ENCODE data around the gene CHN1.

Gene CHN1

DNA sequence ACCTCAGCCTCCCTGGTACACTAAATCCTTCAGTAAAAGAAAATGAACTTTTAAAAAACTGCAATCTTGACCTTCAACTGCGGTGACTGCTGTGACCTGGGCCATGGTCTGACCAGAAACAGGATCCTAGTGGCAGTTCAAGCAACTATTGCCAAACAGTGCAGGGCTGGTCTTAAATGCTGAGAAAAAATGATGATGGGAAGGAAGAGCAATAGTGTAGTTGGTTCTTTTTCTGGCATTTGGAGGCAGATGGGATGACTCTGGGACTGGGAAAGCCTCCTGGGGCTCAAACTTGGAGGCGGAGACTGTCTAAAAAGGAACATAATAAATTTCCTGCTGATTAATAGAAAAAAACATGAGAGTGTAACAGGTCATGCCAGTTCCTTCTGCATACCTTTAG is 45.4 kb downstream of the CHN1 start:
- no peak overlapping the region for H3K4me3 ChIP-seq (ENCODE audit: low read depth, low read length)
- no peak for TF ChIP-seq CTCF (IDR thresholded peaks at IDR 0.05; ENCODE audit: borderline replicate concordance, insufficient read depth, low read depth, low read length)

- no peak for TF ChIP-seq CTCF (IDR thresholded peaks at IDR 0.05; ENCODE audit: borderline replicate concordance, insufficient read depth, low read depth, low read length)
- no peak overlapping the region for H3K4me3 ChIP-seq (ENCODE audit: low read depth, low read length)
Measured at GRCh38 chr2:174957050-174957449, 48.1 kb downstream of the CHN1 start.

- no peak overlapping the region for H3K4me3 ChIP-seq (ENCODE audit: low read depth, low read length)
- TF ChIP-seq CTCF (IDR thresholded peaks at IDR 0.05; ENCODE audit: borderline replicate concordance, insufficient read depth, low read depth, low read length): no peak
Measured at GRCh38 chr2:174952607-174953006, 52.6 kb downstream of the CHN1 start.

GRCh38 chr2:174951745-174952144 is 53.4 kb downstream of the CHN1 start:
- no peak for TF ChIP-seq CTCF (IDR thresholded peaks at IDR 0.05; ENCODE audit: borderline replicate concordance, insufficient read depth, low read depth, low read length)
- no peak overlapping the region for H3K4me3 ChIP-seq (ENCODE audit: low read depth, low read length)

- no peak for TF ChIP-seq CTCF (IDR thresholded peaks at IDR 0.05; ENCODE audit: borderline replicate concordance, insufficient read depth, low read depth, low read length)
- H3K4me3 ChIP-seq (ENCODE audit: low read depth, low read length): no peak overlapping the region
Measured at GRCh38 chr2:174949988-174950687, 55.0 kb downstream of the CHN1 start.

GRCh38 chr2:174945601-174946260 is 59.5 kb downstream of the CHN1 start:
- no peak overlapping the region for H3K4me3 ChIP-seq (ENCODE audit: low read depth, low read length)
- no peak for TF ChIP-seq CTCF (IDR thresholded peaks at IDR 0.05; ENCODE audit: borderline replicate concordance, insufficient read depth, low read depth, low read length)

DNA sequence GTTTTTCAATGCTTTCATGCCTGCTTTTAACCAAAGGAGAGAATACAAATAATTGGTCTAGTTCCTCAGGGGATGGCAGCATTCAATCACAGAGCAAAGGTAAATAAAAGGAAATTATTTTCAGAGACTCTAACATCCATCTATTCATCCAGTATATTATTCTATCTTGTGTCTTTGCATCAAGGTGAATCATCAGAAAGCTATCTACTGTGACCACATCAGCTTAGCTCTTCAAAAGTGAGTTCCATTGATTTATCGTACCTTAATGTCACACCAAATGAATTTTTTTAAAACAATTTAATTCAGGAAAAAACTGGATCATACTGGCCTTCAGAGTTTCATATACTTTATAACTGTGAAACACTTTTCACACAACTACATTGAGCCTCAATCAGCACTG is 66.1 kb downstream of the CHN1 start:
- no peak for TF ChIP-seq CTCF (IDR thresholded peaks at IDR 0.05; ENCODE audit: borderline replicate concordance, insufficient read depth, low read depth, low read length)
- no peak overlapping the region for H3K4me3 ChIP-seq (ENCODE audit: low read depth, low read length)
